Chondrocyte (in vitro differentiated cells): ENCODE measurements around the gene DPYD. TPM values are rescaled to one million over a fixed set of nuclear protein-coding genes. Genes with fewer than 3 reads are reported as not detected.

ENCODE experiments used
- DNase-seq: peaks from one replicate; pipeline ENCODE4 v3.0.0; 2021; ENCODE audit warnings: mixed read lengths, low spot score
- H3K27ac Mint-ChIP-seq: one replicate; pipeline ENCODE4 v1.8.0; 2021; ENCODE audit warnings: mild to moderate bottlenecking, moderate library complexity, mixed read lengths; ENCODE audit not compliant: unreplicated experiment
- H3K27me3 Mint-ChIP-seq: 2 replicates; pipeline ENCODE4 v1.8.0; 2021; ENCODE audit warnings: low read depth, mixed read lengths
- H3K36me3 Mint-ChIP-seq: 2 replicates; pipeline ENCODE4 v1.8.0; 2021; ENCODE audit warnings: low read depth, mixed read lengths
- H3K4me1 Mint-ChIP-seq: 2 replicates; pipeline ENCODE4 v1.8.0; 2021; ENCODE audit warnings: low read depth, mild to moderate bottlenecking, mixed read lengths
- H3K4me3 Mint-ChIP-seq: one replicate; pipeline ENCODE4 v1.8.0; 2021; ENCODE audit warnings: mild to moderate bottlenecking, moderate library complexity, mixed read lengths; ENCODE audit not compliant: unreplicated experiment
- H3K9me3 Mint-ChIP-seq: 2 replicates; pipeline ENCODE4 v1.8.0; 2021; ENCODE audit warnings: low read depth, mixed read lengths
- CTCF ChIP-seq: fragments of 200-600 bp; sonication (generic); IDR thresholded peaks from 2 replicates; pipeline ENCODE4 v1.5.0; 2021; ENCODE audit warnings: antibody characterized with exemption, mild to moderate bottlenecking, moderate library complexity
- total RNA-seq: library from RNA; stranded (reverse); gene quantifications from 3 replicates; pipeline ENCODE4 v1.2.1, GENCODE V29; 2021

DPYD gene
- total RNA-seq, 1 donor from 2014 or later, result 5.3 TPM

GRCh38 chr1:97091679-97092078 is 829.2 kb downstream of the DPYD start:
- Mint-ChIP-seq H3K9me3 (peaks cover under 1% of the 10 kb centered on the region), H3K4me1 (peaks cover 15% of the 10 kb centered on the region), H3K27me3 (no peaks in the 10 kb centered on the region), H3K27ac (no peak overlapping the region), H3K36me3 (peaks cover under 1% of the 10 kb centered on the region), H3K4me3 (no peak overlapping the region)
- DNase-seq, result no peak
- no peak for TF ChIP-seq CTCF

- no peak for TF ChIP-seq CTCF
- Mint-ChIP-seq H3K9me3 (no peaks in the 10 kb centered on the region), H3K36me3 (no peaks in the 10 kb centered on the region), H3K27me3 (no peaks in the 10 kb centered on the region), H3K27ac (no peak overlapping the region), H3K4me3 (no peak overlapping the region), H3K4me1 (peaks cover 15% of the 10 kb centered on the region)
- no peak for DNase-seq
Observed at GRCh38 chr1:97091263-97091662, 829.6 kb downstream of the DPYD start.

GRCh38 chr1:97090725-97091124 is 830.1 kb downstream of the DPYD start:
- DNase-seq, result no peak
- H3K4me1 Mint-ChIP-seq, result peaks cover 15% of the 10 kb centered on the region
- no peaks in the 10 kb centered on the region for H3K27me3 Mint-ChIP-seq
- H3K27ac Mint-ChIP-seq, result no peak overlapping the region
- H3K9me3 Mint-ChIP-seq, result no peaks in the 10 kb centered on the region
- H3K4me3 Mint-ChIP-seq, result no peak overlapping the region
- H3K36me3 Mint-ChIP-seq, result no peaks in the 10 kb centered on the region
- no peak for TF ChIP-seq CTCF

GRCh38 chr1:97089173-97089572 is 831.7 kb downstream of the DPYD start:
- H3K4me3 Mint-ChIP-seq, result no peak overlapping the region
- no peak for DNase-seq
- H3K4me1 Mint-ChIP-seq, result peaks cover 15% of the 10 kb centered on the region
- H3K27me3 Mint-ChIP-seq, result no peaks in the 10 kb centered on the region
- no peaks in the 10 kb centered on the region for H3K36me3 Mint-ChIP-seq
- H3K9me3 Mint-ChIP-seq, result no peaks in the 10 kb centered on the region
- no peak overlapping the region for H3K27ac Mint-ChIP-seq
- TF ChIP-seq CTCF, result no peak

- no peaks in the 10 kb centered on the region for H3K27me3 Mint-ChIP-seq
- DNase-seq, result no peak
- no peak overlapping the region for H3K4me3 Mint-ChIP-seq
- no peak overlapping the region for H3K27ac Mint-ChIP-seq
- peaks cover 15% of the 10 kb centered on the region for H3K4me1 Mint-ChIP-seq
- no peaks in the 10 kb centered on the region for H3K9me3 Mint-ChIP-seq
- no peak for TF ChIP-seq CTCF
- no peaks in the 10 kb centered on the region for H3K36me3 Mint-ChIP-seq
Observed at GRCh38 chr1:97088391-97088790, 832.4 kb downstream of the DPYD start.
